NCI-H2196 treated with DMSO at 0.1 percent for 48 hours (cell line): ENCODE results near the gene CHGA.

Experiments
- DNase-seq: peaks from one replicate; lab custom pipeline; 2025; ENCODE audit not compliant: unreplicated experiment; lab: John Stamatoyannopoulos, UW

The CHGA gene, protein sequence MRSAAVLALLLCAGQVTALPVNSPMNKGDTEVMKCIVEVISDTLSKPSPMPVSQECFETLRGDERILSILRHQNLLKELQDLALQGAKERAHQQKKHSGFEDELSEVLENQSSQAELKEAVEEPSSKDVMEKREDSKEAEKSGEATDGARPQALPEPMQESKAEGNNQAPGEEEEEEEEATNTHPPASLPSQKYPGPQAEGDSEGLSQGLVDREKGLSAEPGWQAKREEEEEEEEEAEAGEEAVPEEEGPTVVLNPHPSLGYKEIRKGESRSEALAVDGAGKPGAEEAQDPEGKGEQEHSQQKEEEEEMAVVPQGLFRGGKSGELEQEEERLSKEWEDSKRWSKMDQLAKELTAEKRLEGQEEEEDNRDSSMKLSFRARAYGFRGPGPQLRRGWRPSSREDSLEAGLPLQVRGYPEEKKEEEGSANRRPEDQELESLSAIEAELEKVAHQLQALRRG

DNA sequence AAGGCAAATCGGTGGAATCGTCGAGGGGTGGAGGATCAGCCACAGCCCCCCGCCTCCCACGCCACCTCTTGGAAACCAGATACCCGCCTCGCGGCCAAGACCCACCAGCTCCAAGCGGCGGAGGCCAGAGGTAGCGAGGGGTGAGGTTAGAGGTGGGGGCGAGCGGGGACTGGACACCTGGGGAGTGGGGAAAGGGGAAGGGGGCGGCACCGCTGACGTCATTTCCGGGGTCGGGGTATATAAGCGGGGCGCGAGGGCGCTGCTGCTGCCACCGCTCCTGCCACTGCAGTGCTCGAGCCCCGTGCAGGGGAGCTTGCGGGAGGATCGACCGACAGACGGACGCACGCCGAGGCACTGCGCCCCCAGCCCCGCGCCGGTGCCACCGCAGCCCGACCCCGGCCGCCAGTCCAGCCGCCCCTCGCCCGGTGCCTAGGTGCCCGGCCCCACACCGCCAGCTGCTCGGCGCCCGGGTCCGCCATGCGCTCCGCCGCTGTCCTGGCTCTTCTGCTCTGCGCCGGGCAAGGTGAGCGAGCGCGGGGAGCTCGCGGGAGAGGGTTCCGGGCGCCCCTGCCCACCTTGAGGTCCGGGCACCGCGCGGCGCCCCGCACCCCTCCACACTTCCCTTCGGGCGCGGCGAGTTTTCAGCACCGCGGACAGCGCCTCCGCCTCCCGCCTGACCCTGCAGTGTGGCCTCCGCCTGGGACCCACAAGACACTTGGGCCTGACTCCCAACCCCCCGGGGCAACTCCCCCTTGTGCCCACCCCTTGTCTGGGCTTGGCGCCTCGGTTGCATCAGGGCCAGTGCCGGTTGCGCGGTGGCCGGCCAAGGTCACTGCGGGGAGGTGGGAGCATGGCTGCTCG, at the start of gene CHGA:
Gene CHGA, plus strand, starts transcription at position 268 of the 861 bp plus-strand sequence. Its CDS starts 210 bp downstream, at position 478.
- DNase-seq = peak; percentile 21

DNA sequence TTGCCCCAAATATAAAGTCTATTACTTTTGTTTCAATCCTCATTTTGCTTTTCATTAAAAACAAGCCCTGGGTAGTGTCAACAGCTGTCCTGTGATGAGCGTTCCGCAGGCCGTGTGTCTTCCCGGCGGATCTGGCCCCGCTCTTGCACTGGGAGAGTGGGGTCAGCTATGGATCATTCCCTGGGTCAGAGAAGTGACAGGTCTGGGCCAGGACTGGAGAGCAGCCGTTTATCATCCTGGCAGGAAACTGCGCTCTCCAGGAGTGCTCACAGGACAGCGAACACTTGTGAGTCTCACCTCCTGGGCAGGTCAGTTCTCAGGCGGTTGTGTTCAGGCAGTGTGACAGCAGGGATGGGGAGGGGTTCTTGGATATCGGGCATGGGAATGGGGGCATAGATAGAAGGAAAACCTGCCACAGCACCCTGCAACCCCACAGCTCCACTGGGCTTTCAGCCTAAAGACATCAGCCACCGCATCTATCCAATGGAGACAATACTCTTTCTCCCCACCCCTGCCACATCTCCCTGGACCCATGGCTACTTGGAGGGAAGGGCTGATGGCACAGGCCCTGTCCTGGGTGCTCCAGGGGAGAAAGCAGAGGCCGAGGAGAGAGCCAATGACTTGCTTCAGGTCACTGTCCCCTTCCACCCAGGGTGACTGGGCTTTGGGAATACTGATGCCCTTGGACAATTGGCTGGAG, 47.8 kb upstream of the CHGA start:
- DNase-seq = no peak

DNA sequence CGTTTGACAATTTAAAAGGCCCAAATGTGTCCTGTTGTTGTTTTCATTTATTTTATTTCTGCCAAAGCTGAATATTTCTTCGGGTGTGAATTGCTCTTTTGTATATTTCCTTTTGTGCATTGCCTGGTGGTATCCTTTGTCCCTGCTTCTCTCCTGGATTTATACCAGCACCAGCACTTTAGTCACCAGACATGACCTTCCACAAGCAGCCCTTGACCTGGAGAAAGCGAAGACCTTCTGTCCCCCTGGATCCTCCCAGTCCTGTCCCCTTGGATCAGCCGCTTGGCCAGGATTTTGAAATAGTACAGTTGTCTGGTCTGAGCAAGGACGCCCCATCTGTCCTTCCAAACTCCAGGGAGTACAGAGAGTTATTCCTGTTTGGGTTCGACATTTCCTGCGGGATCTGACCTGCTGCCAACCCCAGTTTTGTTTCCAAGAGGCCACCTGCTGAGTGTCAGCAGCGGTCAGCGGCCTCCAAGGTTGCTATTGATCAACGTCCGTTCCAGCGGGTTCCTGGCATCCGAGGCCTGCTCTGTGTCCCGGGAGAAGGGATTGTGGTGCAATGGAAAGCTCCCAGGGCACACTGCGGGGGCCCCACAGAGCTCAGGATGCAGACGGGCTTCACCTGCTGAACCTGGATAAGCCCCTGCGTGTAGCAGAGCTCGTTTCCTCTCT, 45.1 kb upstream of the CHGA start:
- DNase-seq = no peak

DNA sequence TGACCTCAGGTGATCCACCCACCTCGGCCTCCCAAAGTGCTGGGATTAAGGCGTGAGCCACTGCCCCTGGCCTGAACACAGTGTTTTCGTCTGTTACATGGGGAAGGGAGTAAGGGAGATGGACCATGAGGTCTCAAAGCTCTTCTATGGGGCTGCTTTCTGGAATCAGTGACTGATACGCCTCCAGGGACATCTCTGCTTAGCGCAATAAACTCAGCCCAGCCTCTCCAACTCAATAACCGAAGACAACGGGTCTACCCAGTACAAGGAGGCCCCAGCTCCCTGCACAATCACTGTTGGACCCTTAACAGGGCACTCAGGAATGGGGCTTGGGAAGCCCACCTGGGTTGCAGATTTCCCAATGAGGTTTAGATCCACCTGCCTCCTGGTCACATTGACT, 42.6 kb upstream of the CHGA start:
- no peak for DNase-seq

DNA sequence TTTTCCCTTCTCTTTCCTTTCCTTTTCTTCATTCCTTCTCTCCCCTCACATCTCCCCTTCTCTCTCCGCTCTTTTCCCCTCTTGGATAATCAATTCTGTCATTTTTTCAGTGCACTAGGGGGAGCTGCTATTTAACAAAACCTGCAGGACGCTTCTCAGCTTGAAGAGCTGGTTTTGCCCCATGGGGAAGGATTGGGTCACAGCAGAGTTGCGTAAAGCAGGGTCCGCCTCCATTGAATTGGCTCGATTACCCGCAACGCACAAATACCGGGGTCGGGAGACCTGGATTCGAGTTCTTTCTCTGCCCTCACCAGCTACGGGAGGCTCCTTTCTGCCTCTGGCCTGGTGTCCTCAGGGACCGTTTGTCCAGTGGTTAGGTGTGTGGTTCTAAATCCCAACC, 42.1 kb upstream of the CHGA start:
- DNase-seq = no peak

DNA sequence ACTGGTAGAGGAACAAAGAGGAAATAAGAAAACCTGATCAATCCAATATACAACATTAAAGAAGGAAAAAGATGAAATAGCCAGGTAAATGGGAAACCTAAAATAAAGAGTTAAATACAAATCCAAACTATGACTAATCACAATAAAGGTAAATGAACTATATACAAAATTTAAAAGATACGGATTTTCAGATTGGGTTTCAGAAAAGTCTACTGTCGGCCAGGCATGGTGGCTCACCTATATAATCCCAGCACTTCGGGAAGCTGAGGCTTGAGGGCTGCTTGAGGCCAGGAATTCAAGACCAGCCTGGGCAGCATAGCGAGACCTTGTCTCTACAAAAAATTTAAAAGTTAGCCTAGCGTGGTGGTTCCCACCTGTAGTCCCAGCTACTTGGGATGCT, 39.9 kb upstream of the CHGA start:
- DNase-seq = no peak

DNA sequence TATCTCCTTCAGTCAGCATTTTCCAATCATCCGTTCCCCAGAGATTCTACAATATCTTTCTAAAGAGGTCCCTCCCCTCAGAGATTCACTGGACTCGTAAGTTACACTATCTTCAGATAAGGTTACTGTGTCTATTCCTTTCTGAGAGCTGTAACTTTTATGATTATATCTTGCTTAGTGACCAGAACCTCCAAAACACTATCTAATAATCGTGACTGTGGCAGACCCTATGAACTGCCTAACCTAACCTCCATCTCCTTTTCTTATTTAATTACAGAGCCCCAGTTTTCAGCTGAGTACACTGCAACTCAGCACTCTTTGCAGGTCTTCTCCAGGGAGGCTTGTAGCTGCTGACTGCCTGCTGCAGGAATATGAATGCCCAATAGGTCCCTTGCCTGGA, 38.5 kb upstream of the CHGA start:
- DNase-seq = no peak

DNA sequence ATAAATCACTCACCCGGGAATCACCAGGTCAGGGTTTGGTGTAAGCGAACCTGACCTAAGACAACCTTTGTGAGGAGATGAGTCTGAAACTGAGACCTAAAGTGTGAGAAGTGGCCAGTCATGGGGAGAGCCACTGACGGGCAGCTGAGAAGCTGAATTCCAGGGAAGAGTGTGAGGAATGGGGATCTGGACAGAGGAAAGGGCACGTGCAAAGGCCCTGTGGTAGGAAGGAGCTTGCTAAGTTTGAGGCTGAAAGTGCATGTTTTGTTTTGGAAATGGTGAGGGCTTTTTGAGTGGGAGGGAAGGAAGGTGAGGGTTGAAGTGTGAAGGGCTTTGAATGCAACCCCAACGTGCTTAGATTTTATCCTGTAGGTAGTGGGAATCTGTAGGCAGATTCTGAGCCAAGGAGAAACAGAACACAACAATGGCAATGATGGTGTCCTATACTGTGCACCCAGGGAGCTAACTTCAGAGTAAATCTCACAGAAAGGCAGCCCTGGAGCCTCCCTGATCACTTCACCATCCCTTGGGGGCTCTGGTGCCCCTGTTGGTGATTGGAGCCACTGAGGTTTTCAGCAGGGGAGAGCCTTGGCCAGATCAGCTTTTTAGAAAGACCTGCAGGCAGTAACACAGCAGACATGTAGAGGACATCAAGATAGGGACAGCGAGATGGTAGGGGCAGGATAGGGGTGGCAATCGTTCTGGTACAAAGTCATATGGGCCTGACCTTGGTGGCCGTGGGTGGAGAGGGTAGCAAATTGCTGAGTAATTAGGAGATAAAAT, 37.5 kb upstream of the CHGA start:
- no peak for DNase-seq

DNA sequence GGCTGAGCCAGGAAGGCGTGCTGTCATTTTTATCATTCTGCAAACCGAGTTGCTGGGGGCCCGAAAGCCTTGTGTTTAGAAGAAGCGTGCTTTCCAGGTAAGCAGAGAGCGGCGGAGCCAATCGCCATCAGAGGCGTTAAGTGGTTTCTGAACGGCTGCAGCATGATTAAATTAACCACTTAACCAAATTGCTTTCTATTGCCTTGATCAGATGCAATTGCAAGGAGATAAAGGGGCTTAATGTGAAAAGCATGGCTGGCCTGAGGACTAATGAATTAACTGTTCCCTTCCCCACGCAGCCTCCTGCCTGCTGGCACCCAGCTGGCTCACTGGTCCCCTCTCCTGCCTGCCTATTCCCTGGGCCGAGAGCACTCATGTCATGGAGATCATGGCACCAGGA, 36.6 kb upstream of the CHGA start:
- no peak for DNase-seq

DNA sequence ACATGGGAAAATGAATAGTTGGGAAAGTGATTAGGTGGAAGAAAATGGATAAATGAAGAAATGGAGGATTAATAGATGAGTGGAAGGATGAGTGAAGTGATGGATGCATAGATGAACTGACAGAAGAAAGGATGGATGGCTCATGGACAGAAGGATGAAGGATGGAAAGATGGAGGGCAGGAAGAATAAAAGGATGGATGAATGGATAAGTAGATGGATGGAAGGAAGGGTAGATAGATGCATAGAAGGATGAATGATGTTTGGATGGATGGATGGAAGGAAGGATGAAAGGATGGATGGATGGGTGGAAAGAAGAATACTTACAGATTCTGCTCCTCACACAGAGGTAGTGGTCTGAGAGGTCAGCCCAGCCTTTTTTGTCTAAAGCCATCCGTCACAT, 35.8 kb upstream of the CHGA start:
- no peak for DNase-seq

DNA sequence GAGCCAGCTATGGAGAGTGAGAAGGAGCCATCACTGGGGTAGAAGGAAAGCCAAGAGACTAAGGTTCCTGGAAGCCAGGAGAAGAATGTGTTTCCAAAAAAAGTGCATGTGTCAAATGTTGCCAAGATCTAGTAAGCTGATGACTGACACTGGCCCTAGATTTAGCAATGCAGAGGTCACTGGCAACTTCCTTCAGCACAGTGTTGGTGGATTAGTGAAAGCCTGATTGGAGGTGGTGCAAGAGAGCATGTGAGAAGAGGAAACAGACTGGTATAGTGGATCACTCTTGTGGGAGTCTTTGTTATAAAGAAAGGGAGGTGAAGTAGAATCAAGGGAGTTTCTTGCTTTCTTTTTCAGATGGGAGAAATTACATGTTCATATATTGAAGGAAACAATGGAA, 34.1 kb upstream of the CHGA start:
- no peak for DNase-seq

DNA sequence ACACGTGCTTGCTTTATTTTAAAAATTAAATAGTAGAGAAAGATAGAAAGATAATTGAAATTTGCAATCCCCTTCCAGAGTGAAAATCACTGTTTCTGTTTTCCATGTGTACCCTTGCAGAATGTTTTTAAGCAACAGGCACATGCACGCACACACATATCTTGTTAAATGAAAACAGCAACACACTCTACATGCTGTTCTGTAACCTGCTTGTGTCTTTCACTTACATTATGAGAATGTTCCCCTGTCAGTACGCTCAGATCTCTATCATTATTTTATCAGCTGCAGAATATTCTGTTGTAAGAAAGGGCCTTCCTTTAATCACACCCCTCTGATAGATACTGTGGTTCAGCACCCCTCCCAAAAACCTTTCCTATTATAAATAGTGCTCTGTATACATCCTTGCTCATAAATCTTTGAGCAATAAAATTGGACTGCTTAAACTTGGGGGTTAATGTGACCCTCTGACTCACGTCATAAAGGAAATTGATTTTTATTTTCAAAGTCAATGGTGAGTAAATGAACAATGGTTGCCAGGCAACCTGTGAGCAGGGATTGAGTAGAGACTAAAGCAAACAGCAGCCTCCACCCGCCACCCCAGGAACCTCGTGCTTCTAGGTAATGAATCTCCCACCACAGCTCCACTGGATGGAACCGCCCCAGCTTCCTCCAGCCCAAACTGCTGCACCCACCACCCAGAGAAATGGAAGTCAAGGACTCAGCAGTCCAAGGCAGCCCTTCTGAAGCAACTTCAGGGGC, 31.9 kb upstream of the CHGA start:
- no peak for DNase-seq

DNA sequence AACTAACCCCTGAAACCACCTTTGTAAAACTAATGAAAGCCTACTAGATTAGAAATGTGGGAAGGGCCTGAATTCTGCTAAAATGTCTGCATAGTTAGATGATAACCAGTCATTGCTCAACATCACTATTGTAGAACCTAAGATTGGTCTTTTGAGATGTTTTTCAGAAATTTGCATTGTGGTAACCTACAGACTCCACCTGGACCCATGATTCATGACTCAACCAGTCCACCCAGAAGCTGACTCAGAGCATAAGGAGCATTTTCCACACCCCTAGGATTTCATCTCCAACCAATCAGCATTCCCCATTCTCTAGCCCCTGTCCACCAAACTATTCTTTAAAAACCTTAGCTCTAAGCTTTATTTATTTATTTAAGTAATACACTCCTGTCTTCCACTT, 30.4 kb upstream of the CHGA start:
- no peak for DNase-seq

DNA sequence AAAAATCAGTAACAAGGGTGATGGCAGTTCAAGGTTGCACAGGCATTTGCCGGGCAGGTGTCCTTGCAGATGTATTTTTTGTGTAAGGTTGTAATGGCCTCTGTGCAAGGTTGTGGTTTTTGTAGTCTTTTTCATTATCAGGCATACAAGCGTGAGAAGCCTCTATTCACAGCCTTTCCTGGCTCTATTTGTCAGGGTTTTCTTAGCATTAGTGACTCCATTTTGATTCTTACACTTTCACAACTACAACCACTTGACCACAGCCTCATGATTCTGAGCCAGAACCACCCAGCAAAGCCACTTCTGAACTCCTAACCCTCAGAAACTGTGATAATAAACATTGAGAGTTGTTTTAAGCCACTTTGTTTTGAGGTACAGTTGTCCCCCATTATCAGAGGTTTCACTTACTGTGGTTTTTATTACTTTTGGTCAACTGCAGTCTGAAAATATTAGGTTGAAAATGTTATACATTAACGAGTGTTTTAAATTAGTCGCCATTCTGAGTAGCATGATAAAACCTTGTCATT, 27.5 kb upstream of the CHGA start:
- DNase-seq = no peak

DNA sequence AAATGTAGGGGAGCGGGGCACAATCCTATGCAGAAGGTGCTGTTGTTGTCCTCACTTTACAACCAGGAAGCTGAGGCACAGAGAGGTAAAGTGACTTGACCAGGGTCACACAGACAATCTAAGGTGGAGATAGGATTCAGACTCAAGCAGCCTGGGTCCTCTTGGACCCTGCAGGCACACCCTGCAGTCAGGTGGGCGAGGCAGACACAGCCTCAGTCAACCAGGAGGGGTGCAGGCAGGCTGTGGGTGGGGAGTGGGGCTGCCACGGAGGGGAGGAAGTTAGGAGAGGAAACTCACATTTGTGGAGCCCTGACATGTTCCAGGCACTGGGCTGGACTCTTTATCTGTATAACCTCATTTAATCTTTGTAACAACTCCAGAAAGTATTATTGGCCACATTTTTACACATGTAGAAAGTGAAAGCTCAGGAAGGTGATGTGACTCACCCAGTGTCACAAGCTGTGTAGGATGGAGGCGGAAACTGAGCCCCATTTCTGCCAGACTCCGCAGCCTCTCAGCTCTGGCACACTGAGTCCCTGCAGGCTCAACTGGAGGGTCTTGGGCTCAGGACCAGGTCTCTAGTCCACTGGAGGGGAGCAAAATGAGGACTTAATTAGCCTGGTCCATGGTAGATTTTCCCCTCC, 24.9 kb upstream of the CHGA start:
- no peak for DNase-seq

DNA sequence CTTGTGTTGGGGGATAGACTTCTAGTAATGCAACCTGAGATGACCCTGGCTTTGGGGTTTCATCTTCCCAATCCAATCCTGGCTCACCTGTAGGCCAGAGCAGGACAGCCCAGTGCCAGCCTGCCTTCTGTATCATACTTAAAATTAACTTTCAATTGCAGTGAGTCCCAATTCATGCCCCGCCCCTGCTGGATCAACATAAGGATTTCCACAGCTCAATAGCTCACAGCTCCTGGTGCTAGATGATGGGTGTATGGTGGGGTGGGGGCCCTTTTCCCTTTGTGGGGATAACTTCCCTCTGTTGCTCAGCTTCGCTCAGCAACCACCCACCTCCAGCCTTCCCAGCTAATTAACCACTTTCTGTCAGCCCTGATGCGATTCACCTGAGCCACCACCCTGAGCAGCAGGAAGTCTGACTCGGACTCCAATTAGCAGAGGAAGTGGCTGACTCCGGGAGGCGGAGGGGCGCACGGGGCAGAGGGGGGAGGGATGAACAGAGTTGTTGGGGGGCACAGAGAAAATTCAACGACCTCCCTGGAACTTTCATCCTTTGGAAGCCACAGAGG, 24.3 kb upstream of the CHGA start:
- DNase-seq = no peak

DNA sequence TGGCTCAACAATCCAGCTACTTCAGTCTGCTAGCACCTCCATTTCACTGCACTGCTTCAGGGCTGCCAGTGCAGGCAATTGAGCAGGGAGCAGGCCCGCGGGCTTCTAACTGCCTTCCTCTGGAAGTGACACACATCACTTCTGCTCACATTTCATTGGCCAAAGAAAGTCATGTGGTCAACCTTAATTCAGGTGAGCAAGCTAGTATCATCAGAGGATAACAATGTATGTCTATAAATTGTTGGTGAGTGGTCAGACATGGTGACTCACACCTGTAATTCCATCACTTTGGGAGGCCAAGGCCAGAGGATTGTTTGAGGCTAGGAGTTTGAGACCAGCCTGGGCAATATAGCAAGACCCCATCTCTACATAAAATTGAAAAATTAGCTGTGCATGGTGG, 22.3 kb upstream of the CHGA start:
- DNase-seq = no peak

DNA sequence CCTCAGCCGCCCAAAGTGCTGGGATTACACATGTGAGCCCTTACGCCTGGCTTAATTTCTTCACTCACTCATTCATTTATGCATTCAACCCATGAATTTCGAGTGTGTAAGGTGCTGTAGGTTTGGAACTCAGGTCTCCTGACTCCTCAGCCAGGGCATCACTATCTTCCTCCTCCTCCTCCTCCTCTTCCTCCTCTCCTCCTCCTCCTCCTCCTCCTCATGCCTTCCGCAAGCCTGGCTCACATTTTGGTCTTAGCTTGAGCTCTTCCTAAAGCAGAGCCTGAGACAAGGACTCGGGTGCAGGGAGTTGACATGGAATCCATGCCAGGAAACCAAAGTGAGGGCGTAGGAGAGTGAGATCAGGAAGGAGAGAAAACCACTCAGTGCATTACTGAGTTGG, 20.8 kb upstream of the CHGA start:
- DNase-seq = no peak
